ENCODE results near the gene ZFP1. TPM values are rescaled to one million over a fixed set of nuclear protein-coding genes. Genes with fewer than 3 reads are reported as not detected.
"Not testable (repeated sequence)": the region's sequence is repeated elsewhere in the genome, so short reads cannot be mapped to it uniquely, and the experiment has no call there.

ZFP1 gene
- total RNA-seq, 2 donors from 2014 or later: 16.9 to 19.0 TPM

DNA sequence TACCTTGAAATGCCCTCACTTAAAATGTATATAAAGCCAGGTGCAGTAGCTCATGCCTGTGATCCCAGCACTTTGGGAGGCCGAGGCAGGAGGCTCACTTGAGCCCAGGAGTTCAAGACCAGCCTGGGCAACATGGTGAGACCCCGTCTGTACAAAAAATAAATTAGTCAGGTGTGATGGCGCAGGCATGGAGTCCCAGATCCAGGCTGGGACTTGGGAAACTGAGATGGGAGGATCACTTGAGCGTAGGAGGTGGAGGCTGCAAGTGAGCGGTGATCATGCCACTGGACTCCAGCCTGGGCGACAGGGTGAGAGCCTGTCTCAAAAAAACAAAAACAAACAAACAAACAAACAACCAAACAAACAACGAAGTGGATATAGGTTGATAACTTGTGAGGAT is 61.2 kb downstream of the ZFP1 start:
- not testable (repeated sequence) for ATAC-seq (replicated peaks); H3K27me3 Mint-ChIP-seq; H3K4me3 Mint-ChIP-seq; H3K36me3 Mint-ChIP-seq (ENCODE audit: low read depth); H3K4me1 Mint-ChIP-seq; H3K27ac Mint-ChIP-seq; H3K9me3 Mint-ChIP-seq

DNA sequence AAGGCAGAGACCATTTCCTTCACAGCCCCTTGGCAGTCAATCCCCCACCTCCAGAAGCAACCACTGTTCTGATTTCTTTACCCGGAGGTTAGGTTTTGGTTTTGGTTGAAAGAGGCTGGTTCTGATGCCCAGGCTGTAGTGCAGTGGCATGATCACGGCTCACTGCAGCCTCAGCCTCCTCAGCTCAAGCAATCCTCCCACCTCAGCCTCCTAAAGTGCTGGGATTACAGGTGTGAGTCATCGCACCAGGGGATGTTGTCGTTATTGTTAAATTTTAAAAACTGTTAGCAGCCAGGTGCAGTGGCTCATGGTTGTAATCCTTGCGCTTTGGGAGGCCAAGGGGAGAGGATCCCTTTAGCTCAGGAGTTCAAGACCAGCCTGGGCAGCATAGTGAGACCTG is 61.6 kb downstream of the ZFP1 start:
- H3K9me3 Mint-ChIP-seq: no peaks in the 10 kb centered on the region
- no peak for ATAC-seq (replicated peaks)
- no peak overlapping the region for H3K27ac Mint-ChIP-seq
- H3K4me3 Mint-ChIP-seq: no peak overlapping the region
- no peaks in the 10 kb centered on the region for H3K36me3 Mint-ChIP-seq (ENCODE audit: low read depth)
- H3K27me3 Mint-ChIP-seq: no peaks in the 10 kb centered on the region
- H3K4me1 Mint-ChIP-seq: no peaks in the 10 kb centered on the region

DNA sequence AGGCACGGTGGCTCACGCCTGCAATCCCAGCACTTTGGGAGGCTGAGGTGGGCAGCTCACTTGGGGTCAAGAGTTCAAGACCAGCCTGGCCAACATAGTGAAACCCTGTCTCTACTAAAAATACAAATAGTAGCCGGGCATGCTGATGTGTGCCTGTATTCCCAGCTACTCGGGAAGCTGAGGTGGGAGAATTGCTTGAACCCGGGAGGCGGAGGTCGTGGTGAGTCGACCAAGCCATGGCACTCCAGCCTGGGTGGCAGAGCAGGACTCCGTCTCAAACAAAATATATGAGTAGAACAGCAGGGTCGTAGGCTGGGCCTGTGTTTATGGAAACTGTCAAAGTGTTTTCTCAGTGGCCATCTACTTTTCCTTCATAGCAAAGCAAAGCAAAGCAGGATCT is 63.0 kb downstream of the ZFP1 start:
- not testable (repeated sequence) for ATAC-seq (replicated peaks); H3K27me3 Mint-ChIP-seq; H3K27ac Mint-ChIP-seq; H3K9me3 Mint-ChIP-seq; H3K36me3 Mint-ChIP-seq (ENCODE audit: low read depth); H3K4me3 Mint-ChIP-seq; H3K4me1 Mint-ChIP-seq

DNA sequence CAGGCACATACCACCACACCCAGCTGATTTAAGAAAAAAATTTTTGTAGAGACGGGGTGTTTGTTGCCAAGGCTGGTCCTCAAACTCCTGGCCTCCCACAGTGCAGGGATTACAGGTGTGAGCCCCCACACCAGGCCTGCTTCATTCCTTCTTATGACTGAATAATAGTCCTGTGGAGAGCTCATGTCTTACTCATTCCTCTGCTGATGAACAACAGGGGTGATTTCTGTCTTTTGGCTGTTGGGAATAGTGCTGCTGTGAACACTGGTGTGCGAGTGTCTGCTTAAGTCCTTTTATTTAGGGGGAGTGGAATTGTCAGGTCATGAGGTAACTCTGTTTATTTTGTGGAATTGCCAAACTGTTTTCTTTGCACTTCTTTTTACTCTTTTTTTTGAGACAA is 67.8 kb downstream of the ZFP1 start:
- H3K27ac Mint-ChIP-seq: no peak overlapping the region
- peaks cover 11% of the 10 kb centered on the region for H3K4me1 Mint-ChIP-seq
- H3K27me3 Mint-ChIP-seq: no peaks in the 10 kb centered on the region
- H3K9me3 Mint-ChIP-seq: no peaks in the 10 kb centered on the region
- no peak for ATAC-seq (replicated peaks)
- H3K36me3 Mint-ChIP-seq (ENCODE audit: low read depth): no peaks in the 10 kb centered on the region
- no peak overlapping the region for H3K4me3 Mint-ChIP-seq

DNA sequence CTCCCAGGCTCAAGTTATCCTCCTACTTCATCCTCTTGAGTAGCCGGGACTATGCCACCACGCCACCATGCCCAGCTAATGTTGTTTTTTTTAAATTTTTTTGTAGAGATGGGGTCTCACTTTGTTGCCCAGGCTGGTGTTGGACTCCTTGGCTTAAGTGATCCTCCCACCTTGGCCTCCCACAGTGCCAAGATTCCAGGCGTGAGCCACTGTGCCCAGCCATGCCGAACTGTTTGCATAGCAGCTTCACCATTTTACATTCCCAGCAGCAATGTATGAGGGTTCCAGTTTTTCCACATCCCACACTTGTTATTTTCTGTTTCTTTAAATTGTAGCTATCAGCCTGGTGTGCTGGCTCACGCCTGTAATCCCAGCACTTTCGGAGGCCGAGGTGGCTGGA is 68.3 kb downstream of the ZFP1 start:
- Mint-ChIP-seq H3K4me1 (peaks cover 11% of the 10 kb centered on the region), H3K9me3 (no peaks in the 10 kb centered on the region), H3K36me3 (ENCODE audit: low read depth) (no peaks in the 10 kb centered on the region), H3K4me3 (no peak overlapping the region), H3K27me3 (no peaks in the 10 kb centered on the region), H3K27ac (no peak overlapping the region)
- ATAC-seq (replicated peaks): no peak

DNA sequence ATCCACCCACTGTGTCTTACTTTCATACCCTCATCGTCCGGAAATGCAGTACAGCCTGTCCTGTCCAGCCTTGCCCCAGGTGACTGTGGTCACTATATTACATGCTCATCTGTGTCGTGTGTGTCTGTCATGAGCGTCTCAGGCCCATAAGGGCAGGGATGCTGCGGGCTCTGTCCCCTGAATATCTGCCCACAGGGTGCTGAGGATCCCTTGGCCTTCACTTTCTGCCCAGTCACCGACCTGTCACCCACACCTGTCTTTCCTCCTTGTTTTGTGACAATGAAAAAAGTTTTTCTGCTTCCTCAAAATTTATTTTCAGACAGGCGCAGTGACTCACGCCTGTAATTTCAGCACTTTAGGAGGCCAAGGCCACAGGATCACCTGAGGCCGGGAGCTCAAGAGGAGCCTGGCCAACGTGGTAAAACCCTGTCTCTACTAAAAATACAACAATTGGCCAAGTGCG is 69.1 kb downstream of the ZFP1 start:
- Mint-ChIP-seq H3K4me3 (no peak overlapping the region), H3K27ac (no peak overlapping the region), H3K4me1 (peaks cover 11% of the 10 kb centered on the region)

DNA sequence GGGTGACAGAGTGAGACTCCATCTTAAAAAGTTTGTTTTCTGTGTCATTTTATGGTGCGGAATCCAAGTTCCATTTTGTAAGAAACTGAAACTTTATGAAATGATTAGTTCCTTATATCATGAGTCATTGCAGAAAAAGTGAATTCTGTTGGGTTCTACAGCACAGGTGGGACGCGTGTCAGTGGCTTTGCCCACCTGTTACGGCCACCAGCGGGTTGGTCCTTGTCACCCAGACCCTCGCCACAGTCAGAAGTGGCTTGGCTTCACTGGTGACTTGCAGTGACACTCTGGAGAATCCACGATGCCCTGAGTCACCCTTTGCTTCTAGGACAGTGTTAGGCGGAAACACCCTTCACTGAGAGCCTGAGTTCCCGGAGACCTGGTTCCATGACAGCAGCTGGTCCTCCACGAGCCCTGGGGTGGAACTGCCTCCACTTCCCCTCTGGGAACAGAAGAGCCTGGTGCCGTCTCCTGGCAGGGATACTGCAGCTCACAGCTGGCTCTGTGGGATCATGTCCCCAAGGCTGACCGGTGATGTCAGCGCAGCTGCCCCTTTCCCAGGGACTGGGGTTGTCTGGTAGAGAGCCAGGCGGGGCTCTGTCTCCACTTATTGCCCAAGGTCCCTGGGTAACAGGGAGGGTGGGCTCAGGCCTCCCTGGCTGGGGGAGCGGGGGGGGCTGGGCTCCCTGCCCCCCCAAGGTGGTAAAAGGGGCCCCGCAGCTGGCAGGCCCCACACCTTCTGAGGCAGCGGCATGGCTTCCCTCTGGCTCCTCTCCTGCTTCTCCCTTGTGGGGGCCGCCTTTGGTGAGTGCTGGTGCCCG is 70.1 kb downstream of the ZFP1 start, which contains the start of gene CTRB1:
TSS of gene CTRB1 (plus strand) at position 733 of the 821 bp plus-strand sequence. CDS start at position 753, 20 bp downstream.
- Mint-ChIP-seq H3K4me3 (peak within 1 kb of the TSS; percentile 85), H3K27me3 (no peaks in the 10 kb centered on the region), H3K36me3 (ENCODE audit: low read depth) (no peaks in the 10 kb centered on the region), H3K9me3 (no peaks in the 10 kb centered on the region), H3K4me1 (peaks cover 11% of the 10 kb centered on the region), H3K27ac (peak within 1 kb of the TSS; percentile 95)
- ATAC-seq (replicated peaks): peak; percentile 49

More for the DNA sequence above, 69.1 kb downstream of the ZFP1 start:
- H3K9me3 Mint-ChIP-seq: no peaks in the 10 kb centered on the region
- H3K27me3 Mint-ChIP-seq: no peaks in the 10 kb centered on the region
- H3K36me3 Mint-ChIP-seq (ENCODE audit: low read depth): no peaks in the 10 kb centered on the region
- ATAC-seq (replicated peaks): no peak

DNA sequence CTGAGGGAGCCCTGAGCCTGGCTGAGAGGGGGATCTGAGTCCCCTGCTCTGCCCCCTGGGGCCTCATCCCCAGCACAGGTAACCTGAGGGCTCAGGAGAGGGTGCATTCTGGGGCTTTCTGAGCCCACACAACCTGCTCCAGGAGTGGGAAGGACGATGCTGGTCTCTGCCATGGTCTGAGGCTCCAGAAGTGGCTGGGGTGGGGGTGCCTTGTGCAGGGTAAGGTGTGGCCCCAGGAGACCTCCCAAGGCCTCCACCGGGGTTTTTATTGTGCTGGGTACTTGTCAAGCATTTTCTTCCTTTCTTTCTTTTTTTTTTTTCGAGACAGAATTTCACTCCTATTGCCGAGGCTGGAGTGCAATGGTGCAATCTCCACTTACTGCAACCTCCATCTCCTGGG is 70.8 kb downstream of the ZFP1 start:
- H3K4me1 Mint-ChIP-seq: peaks cover 11% of the 10 kb centered on the region
- no peaks in the 10 kb centered on the region for H3K9me3 Mint-ChIP-seq
- H3K4me3 Mint-ChIP-seq: peak overlapping the region; percentile 85
- H3K27me3 Mint-ChIP-seq: no peaks in the 10 kb centered on the region
- no peak overlapping the region for H3K27ac Mint-ChIP-seq
- no peak for ATAC-seq (replicated peaks)
- no peaks in the 10 kb centered on the region for H3K36me3 Mint-ChIP-seq (ENCODE audit: low read depth)

DNA sequence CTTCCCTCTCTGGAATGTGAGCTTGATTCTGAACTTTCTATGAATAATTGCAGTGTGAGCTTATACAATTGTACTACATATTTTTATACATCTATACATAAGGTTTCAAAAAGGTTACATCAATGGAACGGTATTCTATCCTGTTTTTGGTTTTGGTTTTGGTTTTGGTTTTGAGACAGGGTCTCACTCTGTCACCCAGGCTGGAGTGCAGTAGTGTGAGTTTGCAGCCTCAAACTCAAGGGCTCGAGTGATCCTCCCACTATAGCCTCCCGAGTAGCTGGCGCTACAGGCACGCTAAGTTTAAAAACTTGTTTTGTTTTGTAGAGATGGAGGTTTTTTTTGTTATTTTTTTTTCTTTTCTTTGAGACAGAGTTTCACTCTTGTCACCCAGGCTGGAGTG is 71.5 kb downstream of the ZFP1 start:
- Mint-ChIP-seq H3K4me3 (peak overlapping the region; percentile 85), H3K9me3 (no peaks in the 10 kb centered on the region), H3K4me1 (peaks cover 11% of the 10 kb centered on the region), H3K27ac (peak overlapping the region; percentile 95), H3K27me3 (no peaks in the 10 kb centered on the region), H3K36me3 (ENCODE audit: low read depth) (no peaks in the 10 kb centered on the region)
- ATAC-seq (replicated peaks): peak; percentile 80

Other genes with a start within 250 kb of the ZFP1 start
- gene WDR59, start 163.4 kb upstream of the ZFP1 start, total RNA-seq: 100 to 1,000 TPM; 107 to 154 TPM
- 10 to 100 TPM; 58.2 to 88.4 TPM for gene ZNRF1, start 149.5 kb upstream of the ZFP1 start, total RNA-seq
- under 1 TPM; 0.11 to 0.48 TPM for gene LDHD, start 31.7 kb upstream of the ZFP1 start, total RNA-seq
- gene CTRB2, start 58.6 kb downstream of the ZFP1 start, total RNA-seq: not detected
- not detected for gene CTRB1, start 70.5 kb downstream of the ZFP1 start, total RNA-seq
- under 1 TPM in 1 of 2 donors, not detected in 1; 0.58 TPM for gene BCAR1, start 103.1 kb downstream of the ZFP1 start, total RNA-seq

Measured in activated T-helper 17 cell treated with anti-CD3 and anti-CD28 coated beads, Interleukin-2, amount 50 U/mL, for 72 hours (primary cell).